Liver (tissue), 3 donors: Measurements from ENCODE around the gene IL9R.
"Not testable (repeated sequence)": the region's sequence is repeated elsewhere in the genome, so short reads cannot be mapped to it uniquely, and the experiment has no call there.

ENCODE experiments used
- CTCF ChIP-seq: fragments of 150-350 bp; IDR thresholded peaks from 2 replicates; pipeline ENCODE4 v1.5.1; 2017; ENCODE audit warnings: improper control_type of control experiment, low read depth, low read length; ENCODE audit not compliant: missing input control
- EGR1 ChIP-seq, 2 donors: IDR thresholded peaks; 2 replicates each; pipeline ENCODE4 v1.6.1; 2016 to 2018; ENCODE audit warnings: antibody characterized with exemption in 2 of 2, low read depth in 2 of 2
- donor health status: healthy.
- donor health status: healthy.

- not testable (repeated sequence) for TF ChIP-seq CTCF; EGR1 (IDR thresholded peaks at IDR 0.05; ENCODE audit: low read depth in 2 of 2)
Measured at GRCh38 chrX:156028653-156029237, 31.2 kb downstream of the IL9R start.
